Mesothelial cell of epicardium (in vitro differentiated cells): ENCODE results near the gene GOLPH3. TPM values are rescaled to one million over a fixed set of nuclear protein-coding genes. Genes with fewer than 3 reads are reported as not detected.

Experiments used
- DNase-seq, 2 experiments: peaks; one replicate each; pipeline ENCODE4 v3.0.0; 2021; ENCODE audit warnings: low spot score in 2 of 2; ENCODE audit not compliant: unreplicated experiment in 2 of 2
- H3K27ac Mint-ChIP-seq: 2 replicates; pipeline ENCODE4 v1.8.0; 2021; ENCODE audit warnings: mixed read lengths
- H3K27me3 Mint-ChIP-seq: 2 replicates; pipeline ENCODE4 v1.8.0; 2021; ENCODE audit warnings: low read depth, mixed read lengths
- H3K36me3 Mint-ChIP-seq: 2 replicates; pipeline ENCODE4 v1.8.0; 2021; ENCODE audit warnings: mixed read lengths
- H3K4me1 Mint-ChIP-seq: 2 replicates; pipeline ENCODE4 v1.8.0; 2021; ENCODE audit warnings: mixed read lengths
- H3K4me3 Mint-ChIP-seq: 2 replicates; pipeline ENCODE4 v1.8.0; 2021; ENCODE audit warnings: mild to moderate bottlenecking, moderate library complexity, mixed read lengths
- H3K9me3 Mint-ChIP-seq: 2 replicates; pipeline ENCODE4 v1.8.0; 2021; ENCODE audit warnings: mixed read lengths
- total RNA-seq: library from RNA; stranded (reverse); gene quantifications from 3 replicates; pipeline ENCODE4 v1.2.1, GENCODE V29; 2021
- TF ChIP-seq, protein P1 (sequence below): fragments of 200-600 bp; sonication (generic); IDR thresholded peaks from one replicate; pipeline ENCODE4 v1.5.0; 2021; ENCODE audit warnings: antibody characterized with exemption; ENCODE audit not compliant: unreplicated experiment

GOLPH3 gene
- total RNA-seq, 1 donor from 2014 or later = 73.7 TPM

DNA sequence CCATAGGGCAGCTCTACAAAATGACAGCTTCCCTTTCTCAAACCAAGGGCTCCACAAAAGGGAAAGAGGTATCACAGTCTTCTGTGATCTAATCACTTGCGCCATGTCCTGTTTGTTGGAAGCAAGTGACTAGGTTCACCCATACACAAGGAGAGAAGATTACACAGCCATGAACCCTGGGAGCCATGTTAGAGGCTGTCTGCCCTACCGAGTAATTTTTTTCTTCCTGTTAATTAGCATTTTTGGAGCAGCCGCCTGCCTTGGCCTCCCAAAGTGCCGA, 33.2 kb upstream of the GOLPH3 start:
- Mint-ChIP-seq H3K27me3 (no peaks in the 10 kb centered on the region), H3K4me1 (no peaks in the 10 kb centered on the region), H3K36me3 (no peaks in the 10 kb centered on the region), H3K4me3 (no peak overlapping the region), H3K27ac (no peak overlapping the region), H3K9me3 (peaks cover 4% of the 10 kb centered on the region)
- TF ChIP-seq, protein P1, sequence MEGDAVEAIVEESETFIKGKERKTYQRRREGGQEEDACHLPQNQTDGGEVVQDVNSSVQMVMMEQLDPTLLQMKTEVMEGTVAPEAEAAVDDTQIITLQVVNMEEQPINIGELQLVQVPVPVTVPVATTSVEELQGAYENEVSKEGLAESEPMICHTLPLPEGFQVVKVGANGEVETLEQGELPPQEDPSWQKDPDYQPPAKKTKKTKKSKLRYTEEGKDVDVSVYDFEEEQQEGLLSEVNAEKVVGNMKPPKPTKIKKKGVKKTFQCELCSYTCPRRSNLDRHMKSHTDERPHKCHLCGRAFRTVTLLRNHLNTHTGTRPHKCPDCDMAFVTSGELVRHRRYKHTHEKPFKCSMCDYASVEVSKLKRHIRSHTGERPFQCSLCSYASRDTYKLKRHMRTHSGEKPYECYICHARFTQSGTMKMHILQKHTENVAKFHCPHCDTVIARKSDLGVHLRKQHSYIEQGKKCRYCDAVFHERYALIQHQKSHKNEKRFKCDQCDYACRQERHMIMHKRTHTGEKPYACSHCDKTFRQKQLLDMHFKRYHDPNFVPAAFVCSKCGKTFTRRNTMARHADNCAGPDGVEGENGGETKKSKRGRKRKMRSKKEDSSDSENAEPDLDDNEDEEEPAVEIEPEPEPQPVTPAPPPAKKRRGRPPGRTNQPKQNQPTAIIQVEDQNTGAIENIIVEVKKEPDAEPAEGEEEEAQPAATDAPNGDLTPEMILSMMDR = no peak
- no peak for DNase-seq

DNA sequence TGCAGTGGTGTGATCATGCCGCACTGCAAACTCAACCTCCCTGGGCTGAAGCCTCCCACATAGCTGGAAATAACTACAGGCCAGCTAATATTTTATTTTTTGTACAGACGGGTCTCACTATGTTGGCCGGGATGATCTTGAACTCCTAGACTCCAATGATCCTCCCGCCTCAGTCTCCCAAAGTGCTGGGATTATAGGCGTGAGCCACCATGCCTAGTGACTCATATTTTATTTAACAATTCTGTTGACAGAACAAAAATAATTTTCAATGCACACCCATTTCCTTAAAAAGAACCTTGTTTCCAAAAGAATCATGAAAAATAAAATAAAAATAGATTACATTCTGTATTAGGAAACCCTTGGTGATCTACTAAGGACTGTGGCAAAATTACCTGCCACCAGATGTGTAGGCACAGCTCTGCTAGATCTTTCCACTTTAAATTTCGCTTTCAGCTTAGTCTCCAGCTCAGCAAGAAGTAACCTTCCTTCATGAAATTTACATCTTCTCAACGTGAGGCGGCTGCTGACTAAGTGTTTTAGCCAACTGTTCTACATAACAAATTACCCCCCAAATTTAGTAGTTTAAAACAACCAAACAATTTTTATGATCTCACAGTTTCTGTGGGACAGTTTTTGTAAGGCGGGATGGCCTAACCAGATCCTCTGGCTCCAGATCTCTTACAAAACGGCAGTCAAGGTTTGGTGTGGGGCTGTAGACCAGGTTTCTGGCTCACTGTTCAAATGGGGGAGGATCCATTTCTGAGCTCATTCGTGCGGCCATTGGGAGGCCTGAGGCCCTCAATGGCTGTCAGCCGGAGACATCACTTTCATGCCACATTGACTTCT, 32.6 kb upstream of the GOLPH3 start:
- TF ChIP-seq, protein P1 = no peak
- Mint-ChIP-seq H3K36me3 (no peaks in the 10 kb centered on the region), H3K27ac (no peak overlapping the region), H3K27me3 (no peaks in the 10 kb centered on the region), H3K9me3 (peaks cover 4% of the 10 kb centered on the region), H3K4me1 (no peaks in the 10 kb centered on the region), H3K4me3 (no peak overlapping the region)
- DNase-seq = no peak

DNA sequence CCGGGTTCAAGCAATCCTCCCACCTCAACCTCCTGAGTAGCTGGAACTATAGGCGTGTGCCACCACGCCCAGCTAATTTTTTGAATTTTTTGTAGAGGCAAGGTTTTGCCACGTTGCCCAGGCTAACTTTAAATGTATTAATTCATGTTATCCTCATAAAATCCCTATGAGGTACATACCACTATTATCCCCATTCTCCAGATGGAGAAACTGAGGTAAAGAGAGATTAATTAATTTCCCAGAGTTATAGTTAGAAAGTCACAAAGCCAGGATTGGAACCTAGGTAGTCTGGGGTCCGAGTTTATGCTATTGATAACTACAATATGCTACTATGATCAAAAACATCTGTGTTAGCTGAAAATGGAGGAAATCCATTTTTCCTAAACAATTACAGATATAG, 31.9 kb upstream of the GOLPH3 start:
- Mint-ChIP-seq H3K4me1 (peaks cover 7% of the 10 kb centered on the region), H3K36me3 (no peaks in the 10 kb centered on the region), H3K9me3 (peaks cover 4% of the 10 kb centered on the region), H3K27me3 (no peaks in the 10 kb centered on the region), H3K4me3 (no peak overlapping the region), H3K27ac (no peak overlapping the region)
- TF ChIP-seq, protein P1 = no peak
- DNase-seq = no peak

DNA sequence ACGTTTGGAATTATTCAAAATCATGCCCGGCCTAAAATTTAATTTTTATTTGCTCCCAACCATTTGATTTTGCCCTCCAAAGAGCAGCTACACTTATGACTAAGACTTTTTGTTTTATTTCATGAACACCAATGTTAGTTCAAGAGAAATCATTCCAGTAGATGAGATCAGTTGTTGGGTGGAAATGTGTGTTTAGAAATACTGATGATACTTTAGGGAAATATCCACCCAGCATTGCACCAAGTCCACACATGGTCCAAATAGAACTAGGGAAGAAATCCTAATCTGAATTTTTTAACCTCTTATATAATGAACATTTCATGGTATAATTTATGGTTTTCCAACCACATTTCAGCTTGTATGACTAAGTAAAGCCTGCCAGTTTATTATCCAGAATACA, 28.3 kb upstream of the GOLPH3 start:
- peaks cover 12% of the 10 kb centered on the region for H3K4me1 Mint-ChIP-seq
- TF ChIP-seq, protein P1 = no peak
- H3K27ac Mint-ChIP-seq = no peak overlapping the region
- H3K4me3 Mint-ChIP-seq = no peak overlapping the region
- DNase-seq = no peak
- no peaks in the 10 kb centered on the region for H3K36me3 Mint-ChIP-seq
- no peaks in the 10 kb centered on the region for H3K27me3 Mint-ChIP-seq
- H3K9me3 Mint-ChIP-seq = peaks cover 4% of the 10 kb centered on the region

DNA sequence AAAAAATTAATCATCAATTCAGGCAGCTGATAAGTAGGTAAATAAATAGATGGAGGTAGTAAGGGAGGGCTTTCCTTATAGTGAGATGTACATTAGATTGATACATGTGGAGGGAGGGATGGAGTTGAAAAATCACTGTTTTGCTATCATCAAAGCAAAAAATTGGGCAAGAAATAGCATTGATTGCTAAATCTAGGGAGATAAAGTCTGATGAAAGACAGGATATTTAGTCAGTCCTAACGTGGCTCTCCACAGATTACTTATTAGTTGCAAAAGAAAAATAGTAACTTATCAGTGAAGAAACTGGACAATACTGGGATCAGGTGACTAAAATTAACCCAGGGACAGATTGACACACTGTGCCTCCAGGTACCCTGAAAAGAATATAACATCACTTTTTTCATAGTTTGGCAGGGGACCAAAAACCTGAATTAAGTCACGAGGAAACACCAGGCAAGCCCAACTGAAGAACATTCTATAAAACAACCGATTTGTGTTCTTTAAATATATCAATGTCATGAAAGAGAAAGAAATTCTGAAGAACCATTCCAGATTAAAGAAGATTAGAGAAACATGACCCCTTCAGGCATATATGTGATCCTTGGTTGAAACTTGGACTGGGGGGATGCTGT, 27.1 kb upstream of the GOLPH3 start:
- Mint-ChIP-seq H3K4me1 (peaks cover 12% of the 10 kb centered on the region), H3K9me3 (no peaks in the 10 kb centered on the region), H3K36me3 (no peaks in the 10 kb centered on the region), H3K27ac (no peak overlapping the region), H3K4me3 (no peak overlapping the region), H3K27me3 (no peaks in the 10 kb centered on the region)
- TF ChIP-seq, protein P1 = no peak
- no peak for DNase-seq
